Effector memory CD8-positive, alpha-beta T cell (primary cell): ENCODE data around the gene MGLL.

ENCODE experiments used
- ATAC-seq: fragments of 150-1000 bp; cut with Tn5 transposase; replicated peaks from 2 replicates; pipeline ENCODE4 v1.10.0; 2021; ENCODE audit warnings: mild to moderate bottlenecking, moderate library complexity
- DNase-seq, 3 experiments: peaks; one replicate each; pipeline ENCODE4 v3.0.0; 2021
- H3K27ac Mint-ChIP-seq, 2 donors: one replicate each; pipeline ENCODE4 v1.8.0; 2022; ENCODE audit warnings: mild to moderate bottlenecking in 2 of 2, mixed read lengths in 2 of 2, moderate library complexity in 2 of 2
- H3K27me3 Mint-ChIP-seq, 2 donors: one replicate each; pipeline ENCODE4 v1.8.0; 2022; ENCODE audit warnings: mixed read lengths in 2 of 2
- H3K36me3 Mint-ChIP-seq: one replicate; pipeline ENCODE4 v1.8.0; 2022; ENCODE audit warnings: mild to moderate bottlenecking, moderate library complexity, mixed read lengths; ENCODE audit not compliant: insufficient read depth
- H3K4me1 Mint-ChIP-seq, 2 donors: one replicate each; pipeline ENCODE4 v1.8.0; 2022; ENCODE audit warnings: low read depth in 2 of 2, mixed read lengths in 2 of 2
- H3K4me3 Mint-ChIP-seq, 2 donors: one replicate each; pipeline ENCODE4 v1.8.0; 2022; ENCODE audit warnings: mild to moderate bottlenecking in 2 of 2, mixed read lengths in 2 of 2, moderate library complexity in 2 of 2
- H3K9me3 Mint-ChIP-seq, 2 donors: one replicate each; pipeline ENCODE4 v1.8.0; 2022; ENCODE audit warnings: mixed read lengths in 2 of 2

The MGLL gene

DNA sequence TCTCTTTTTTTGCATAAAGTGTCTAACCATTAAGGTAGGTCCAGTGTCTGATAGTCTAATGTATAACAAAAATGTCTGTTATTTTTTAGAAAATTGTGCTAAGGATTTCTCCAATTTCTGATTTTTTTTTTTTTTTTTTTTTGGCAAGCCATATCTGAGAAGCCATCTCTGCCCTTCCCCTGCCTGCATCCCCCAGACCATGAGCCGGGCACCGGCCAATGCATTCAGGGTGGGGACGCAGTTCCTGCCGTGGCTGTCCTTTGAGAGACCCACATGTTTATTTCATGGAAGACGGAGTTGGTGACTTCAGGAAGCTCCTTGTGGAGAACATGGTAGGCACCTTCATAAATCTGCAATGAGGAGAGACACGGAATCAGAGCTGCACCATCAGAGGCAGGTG, 130.3 kb downstream of the MGLL start:
- DNase-seq, result no peak
- no peak for ATAC-seq
- Mint-ChIP-seq H3K4me1 (no peaks in the 10 kb centered on the region), H3K4me3 (no peak overlapping the region), H3K27me3 (peaks cover 13 to 15% of the 10 kb centered on the region in 2 donors), H3K9me3 (no peaks in the 10 kb centered on the region), H3K27ac (no peak overlapping the region), H3K36me3 (peaks cover 6% of the 10 kb centered on the region)

DNA sequence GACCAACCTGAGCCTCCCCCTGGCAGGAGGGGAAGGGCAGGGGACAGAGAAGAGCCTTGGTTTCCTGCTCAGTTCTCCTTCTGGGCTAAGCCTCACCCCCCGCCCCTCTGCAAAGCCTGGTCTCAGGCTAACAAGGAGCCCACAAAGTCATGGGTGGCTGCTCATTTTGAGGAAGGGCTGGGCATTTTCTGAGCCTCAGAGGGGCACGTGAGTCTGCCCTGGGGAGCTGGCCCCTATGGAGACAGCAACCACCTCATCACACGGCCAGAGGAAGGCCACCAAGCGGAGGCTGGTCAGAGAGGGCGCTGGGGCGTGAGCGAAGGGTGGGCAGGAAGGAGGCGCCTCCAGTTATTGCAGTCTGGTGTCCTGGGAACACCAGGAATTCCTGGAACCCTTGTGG, 130.8 kb downstream of the MGLL start:
- Mint-ChIP-seq H3K4me3 (no peak overlapping the region), H3K9me3 (no peaks in the 10 kb centered on the region), H3K27me3 (peaks cover 13 to 15% of the 10 kb centered on the region in 2 donors), H3K4me1 (no peaks in the 10 kb centered on the region), H3K27ac (no peak overlapping the region), H3K36me3 (peaks cover 6% of the 10 kb centered on the region)
- DNase-seq (no peak), ATAC-seq (no peak)

DNA sequence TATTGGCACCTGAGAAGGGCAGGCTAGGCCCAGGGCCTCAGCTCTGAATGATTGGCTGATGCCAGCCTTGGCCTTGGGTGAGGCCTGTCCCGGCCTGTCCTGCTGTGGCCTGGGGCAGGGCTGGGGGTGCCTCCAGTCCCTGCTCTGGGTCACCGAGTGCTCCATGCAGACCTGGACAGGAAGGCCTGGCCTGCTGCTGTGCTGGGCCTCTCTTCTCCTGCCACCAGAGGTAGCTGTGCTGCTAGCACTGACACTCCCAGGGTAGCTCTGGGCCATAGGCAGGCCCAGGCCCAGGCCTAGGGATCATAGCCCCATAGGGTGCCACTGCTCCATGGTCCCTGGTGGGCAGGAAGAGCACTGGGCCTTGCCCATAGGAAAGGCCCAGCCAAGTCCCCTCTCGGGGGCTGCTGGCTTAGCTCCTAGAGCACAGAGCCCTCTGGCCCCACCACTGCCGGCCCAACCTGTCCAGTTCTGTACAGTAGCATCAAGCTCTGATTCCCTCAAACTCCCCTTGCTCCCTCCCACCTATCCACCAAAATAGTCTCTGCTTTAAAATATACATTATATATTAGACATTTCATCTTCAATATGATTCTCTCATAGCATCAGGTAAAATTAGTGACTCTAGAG, 131.4 kb downstream of the MGLL start:
- H3K36me3 Mint-ChIP-seq, result peaks cover 6% of the 10 kb centered on the region
- ATAC-seq (no peak), DNase-seq (no peak)
- H3K27ac Mint-ChIP-seq, result no peak overlapping the region
- no peak overlapping the region for H3K4me3 Mint-ChIP-seq
- no peaks in the 10 kb centered on the region for H3K9me3 Mint-ChIP-seq
- peaks cover 13 to 15% of the 10 kb centered on the region in 2 donors for H3K27me3 Mint-ChIP-seq
- H3K4me1 Mint-ChIP-seq, result no peaks in the 10 kb centered on the region

DNA sequence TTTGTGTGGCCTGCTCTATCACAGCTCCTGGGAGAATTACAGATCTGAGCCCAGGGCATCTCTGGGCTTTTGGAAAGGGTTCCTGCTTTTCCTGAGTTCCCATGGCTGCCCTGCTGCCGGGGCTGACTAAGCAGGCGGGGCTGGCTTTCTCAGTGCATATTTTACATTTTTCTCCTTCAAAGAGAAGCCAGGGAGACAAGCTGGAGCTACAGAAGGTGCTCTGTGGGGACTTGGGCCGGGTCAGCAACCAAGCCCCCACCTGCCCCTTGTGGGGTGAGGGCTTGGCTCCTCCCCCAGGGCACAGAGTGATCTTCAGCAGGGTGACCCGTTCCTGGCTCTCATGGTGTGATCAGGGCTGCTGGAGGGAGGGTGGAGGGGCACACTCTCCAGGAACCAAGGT, 132.2 kb downstream of the MGLL start:
- no peaks in the 10 kb centered on the region for H3K4me1 Mint-ChIP-seq
- no peaks in the 10 kb centered on the region for H3K9me3 Mint-ChIP-seq
- peaks cover 13 to 15% of the 10 kb centered on the region in 2 donors for H3K27me3 Mint-ChIP-seq
- peaks cover 6% of the 10 kb centered on the region for H3K36me3 Mint-ChIP-seq
- H3K4me3 Mint-ChIP-seq, result no peak overlapping the region
- ATAC-seq, result no peak
- DNase-seq, result no peak
- H3K27ac Mint-ChIP-seq, result no peak overlapping the region

DNA sequence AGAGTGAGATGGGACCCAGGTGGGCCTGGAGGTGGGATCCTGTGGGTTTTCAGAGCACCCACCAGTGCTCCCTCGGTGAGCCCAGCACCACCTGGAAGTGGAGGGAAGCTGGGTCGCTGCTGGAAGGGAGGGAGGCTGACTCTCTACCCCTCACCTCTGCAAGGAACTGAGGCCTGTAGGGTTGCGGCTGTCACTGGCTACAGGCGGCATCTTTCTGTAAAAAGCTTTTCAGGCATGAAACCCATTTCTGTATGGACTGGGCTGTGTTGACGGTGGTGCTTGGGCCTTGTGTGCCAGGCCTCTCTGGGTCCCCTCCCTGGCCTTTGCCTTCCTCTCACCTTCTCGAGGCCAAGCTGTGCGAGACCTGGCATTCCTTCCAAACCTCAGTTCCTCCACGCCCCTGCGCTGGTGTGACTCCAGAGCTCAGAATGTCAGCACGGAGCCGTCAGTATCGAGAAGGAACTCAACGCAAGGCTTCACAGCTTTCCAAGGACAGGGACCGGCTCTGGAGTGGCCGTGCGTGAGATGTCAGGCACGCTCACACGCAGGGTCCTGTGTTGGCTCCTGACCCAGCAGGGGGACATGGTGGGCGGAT, 133.0 kb downstream of the MGLL start:
- ATAC-seq (no peak), DNase-seq (no peak)
- Mint-ChIP-seq H3K4me3 (no peak overlapping the region), H3K4me1 (no peaks in the 10 kb centered on the region), H3K27me3 (peaks cover 13 to 15% of the 10 kb centered on the region in 2 donors), H3K9me3 (no peaks in the 10 kb centered on the region), H3K27ac (no peak overlapping the region), H3K36me3 (peaks cover 6% of the 10 kb centered on the region)

DNA sequence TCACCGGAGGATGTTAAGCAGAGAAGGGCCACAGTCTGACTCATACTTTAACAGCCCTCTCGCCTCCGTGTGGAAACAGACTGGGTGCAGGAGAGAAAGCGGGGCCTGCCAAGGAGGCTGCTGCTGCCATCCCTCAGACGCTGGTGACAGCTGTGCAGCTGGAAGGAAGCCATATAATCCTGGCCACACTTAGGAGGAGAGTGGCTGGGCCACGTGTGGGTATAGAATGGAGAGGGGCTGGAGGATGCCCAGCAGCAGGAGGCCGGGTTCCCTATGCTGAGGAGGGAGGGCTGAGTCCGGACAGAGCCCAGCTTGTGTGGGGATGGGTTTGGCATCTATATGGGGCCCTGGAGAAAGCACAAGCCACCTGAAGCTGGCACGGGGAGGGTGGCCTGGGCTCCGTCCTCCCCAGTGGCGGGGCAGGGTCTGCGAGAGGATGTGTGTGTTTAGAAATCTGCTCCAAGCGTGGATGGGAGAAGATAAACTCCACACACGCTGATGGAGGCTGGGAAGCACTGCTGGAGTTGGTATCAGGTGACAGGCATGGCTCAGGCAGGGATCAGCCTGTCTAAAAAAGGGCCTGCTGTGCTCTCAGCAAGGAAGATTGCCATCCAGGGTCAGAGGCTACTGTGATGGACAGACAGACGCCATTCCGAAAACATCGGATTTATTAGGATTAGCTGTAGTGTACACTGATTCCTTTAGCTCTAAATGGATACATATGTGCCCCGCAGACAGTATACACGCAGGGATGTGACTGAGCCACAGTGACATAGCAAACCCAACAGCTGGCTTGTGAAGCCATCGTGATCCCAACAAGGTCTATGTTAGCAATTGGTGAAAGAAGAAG, 133.7 kb downstream of the MGLL start:
- no peaks in the 10 kb centered on the region for H3K9me3 Mint-ChIP-seq
- ATAC-seq, result no peak
- H3K4me1 Mint-ChIP-seq, result peaks cover under 1 to 2% of the 10 kb centered on the region in 2 donors
- DNase-seq, result no peak
- no peak overlapping the region for H3K4me3 Mint-ChIP-seq
- H3K27ac Mint-ChIP-seq, result no peak overlapping the region
- peaks cover 6% of the 10 kb centered on the region for H3K36me3 Mint-ChIP-seq
- peaks cover 13% of the 10 kb centered on the region in 2 donors for H3K27me3 Mint-ChIP-seq

DNA sequence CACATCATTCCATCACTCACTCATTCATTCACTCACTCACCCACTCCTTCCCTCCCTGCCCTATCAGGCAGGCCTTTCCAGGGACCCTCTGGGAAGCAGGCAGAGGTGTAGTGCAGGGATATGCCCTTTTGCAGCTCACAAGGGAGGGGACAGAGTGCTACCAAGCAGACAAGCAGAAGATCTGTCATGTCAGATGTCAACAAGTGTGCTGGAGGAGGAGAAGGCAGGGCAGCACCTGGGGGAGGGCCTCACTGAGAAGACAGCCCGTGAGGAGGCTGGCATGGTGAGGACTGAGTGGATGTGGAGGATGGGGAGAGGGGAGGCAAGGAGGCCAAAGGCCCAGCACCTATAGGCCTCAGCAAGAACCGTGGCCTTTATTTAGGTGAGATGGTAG, 134.3 kb downstream of the MGLL start:
- H3K4me1 Mint-ChIP-seq, result peaks cover 2 to 5% of the 10 kb centered on the region in 2 donors
- DNase-seq, result no peak
- no peak overlapping the region for H3K4me3 Mint-ChIP-seq
- no peak for ATAC-seq
- H3K27ac Mint-ChIP-seq, result no peak overlapping the region
- H3K36me3 Mint-ChIP-seq, result peaks cover 4% of the 10 kb centered on the region
- H3K9me3 Mint-ChIP-seq, result no peaks in the 10 kb centered on the region
- H3K27me3 Mint-ChIP-seq, result peaks cover 7% of the 10 kb centered on the region in 2 donors

DNA sequence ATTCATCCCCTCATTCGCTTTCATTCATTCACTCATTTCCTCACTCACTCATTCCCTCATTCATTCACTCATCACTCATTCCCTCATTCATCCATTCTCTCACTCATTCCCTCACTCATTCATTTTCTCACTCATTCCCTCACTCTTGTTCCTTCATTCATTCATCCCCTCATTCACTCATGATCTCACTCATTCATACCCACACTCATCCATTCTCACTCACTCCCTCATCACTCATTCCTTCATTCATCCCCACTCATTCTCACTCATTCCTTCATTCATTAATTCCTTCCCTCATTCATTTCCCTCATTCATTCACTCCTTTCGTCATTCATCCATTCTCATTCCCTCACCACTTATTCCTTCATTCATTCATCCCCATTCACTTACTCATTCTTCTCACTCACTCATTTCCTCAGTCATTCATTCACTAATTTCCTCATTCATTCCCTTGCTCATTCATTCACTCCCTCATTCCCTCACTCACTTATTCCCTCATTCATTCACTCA, 135.0 kb downstream of the MGLL start:
- no peak overlapping the region for H3K27ac Mint-ChIP-seq
- no peak for DNase-seq
- no peaks in the 10 kb centered on the region for H3K27me3 Mint-ChIP-seq
- H3K9me3 Mint-ChIP-seq, result no peaks in the 10 kb centered on the region
- no peak overlapping the region for H3K4me3 Mint-ChIP-seq
- H3K36me3 Mint-ChIP-seq, result no peaks in the 10 kb centered on the region
- peaks cover 2 to 5% of the 10 kb centered on the region in 2 donors for H3K4me1 Mint-ChIP-seq
- no peak for ATAC-seq

DNA sequence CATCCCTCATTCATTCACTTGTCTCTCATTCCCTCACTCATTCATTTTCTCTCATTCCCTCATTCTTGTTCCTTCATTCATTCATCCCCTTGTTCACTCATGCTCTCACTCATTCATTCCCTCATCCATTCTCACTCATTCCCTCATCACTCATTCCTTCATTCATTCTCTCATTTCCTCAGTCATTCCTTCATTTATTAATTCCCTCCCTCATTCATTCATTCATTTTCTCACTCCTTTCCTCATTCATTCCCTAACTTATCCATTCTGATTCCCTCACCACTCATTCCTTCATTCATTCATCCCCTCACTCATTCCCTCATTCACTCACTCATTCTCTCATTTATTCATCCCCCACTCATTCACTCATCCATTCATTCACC, 135.8 kb downstream of the MGLL start:
- DNase-seq (no peak), ATAC-seq (no peak)
- Mint-ChIP-seq H3K27me3 (no peaks in the 10 kb centered on the region), H3K27ac (no peak overlapping the region), H3K9me3 (no peaks in the 10 kb centered on the region), H3K36me3 (no peaks in the 10 kb centered on the region), H3K4me3 (no peak overlapping the region), H3K4me1 (peaks cover 2 to 5% of the 10 kb centered on the region in 2 donors)

DNA sequence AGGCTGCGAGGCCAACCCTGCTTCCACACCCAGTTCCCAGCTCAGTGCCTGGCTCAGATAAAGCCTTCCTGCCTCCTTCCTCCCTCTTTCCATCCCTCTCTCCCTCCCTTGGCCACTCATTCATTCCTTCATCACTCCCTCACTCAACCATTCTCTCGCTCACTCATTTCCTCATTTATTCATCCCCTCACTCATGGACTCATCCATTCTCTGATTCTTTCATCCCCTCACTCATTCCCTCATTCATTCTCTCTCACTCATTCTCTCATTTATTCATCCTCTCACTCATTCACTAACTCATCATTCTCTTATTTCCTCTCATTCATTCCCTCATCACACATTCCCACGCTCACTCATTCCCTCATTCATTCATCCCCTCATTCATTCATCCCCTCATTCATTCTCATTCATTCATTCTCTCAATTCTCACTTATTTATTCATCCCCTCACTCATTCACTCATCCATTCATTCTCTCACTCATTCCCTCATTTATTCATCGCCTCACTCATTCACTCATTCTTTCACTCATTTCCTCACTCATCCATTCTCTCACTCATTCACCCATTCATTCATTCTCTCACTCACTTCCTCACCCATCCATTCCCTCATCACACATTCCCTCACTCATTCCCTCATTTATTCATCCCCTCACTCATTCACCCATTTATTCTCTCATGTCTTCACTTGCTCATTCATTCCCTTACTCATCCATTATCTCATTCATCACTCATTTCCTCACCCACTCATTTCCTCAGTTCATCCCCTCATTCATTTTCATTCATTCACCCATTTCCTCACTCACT, 136.4 kb downstream of the MGLL start:
- Mint-ChIP-seq H3K4me1 (peaks cover 2 to 5% of the 10 kb centered on the region in 2 donors), H3K36me3 (no peaks in the 10 kb centered on the region), H3K27ac (no peak overlapping the region), H3K4me3 (no peak overlapping the region), H3K9me3 (no peaks in the 10 kb centered on the region), H3K27me3 (no peaks in the 10 kb centered on the region)
- ATAC-seq (no peak), DNase-seq (no peak)

DNA sequence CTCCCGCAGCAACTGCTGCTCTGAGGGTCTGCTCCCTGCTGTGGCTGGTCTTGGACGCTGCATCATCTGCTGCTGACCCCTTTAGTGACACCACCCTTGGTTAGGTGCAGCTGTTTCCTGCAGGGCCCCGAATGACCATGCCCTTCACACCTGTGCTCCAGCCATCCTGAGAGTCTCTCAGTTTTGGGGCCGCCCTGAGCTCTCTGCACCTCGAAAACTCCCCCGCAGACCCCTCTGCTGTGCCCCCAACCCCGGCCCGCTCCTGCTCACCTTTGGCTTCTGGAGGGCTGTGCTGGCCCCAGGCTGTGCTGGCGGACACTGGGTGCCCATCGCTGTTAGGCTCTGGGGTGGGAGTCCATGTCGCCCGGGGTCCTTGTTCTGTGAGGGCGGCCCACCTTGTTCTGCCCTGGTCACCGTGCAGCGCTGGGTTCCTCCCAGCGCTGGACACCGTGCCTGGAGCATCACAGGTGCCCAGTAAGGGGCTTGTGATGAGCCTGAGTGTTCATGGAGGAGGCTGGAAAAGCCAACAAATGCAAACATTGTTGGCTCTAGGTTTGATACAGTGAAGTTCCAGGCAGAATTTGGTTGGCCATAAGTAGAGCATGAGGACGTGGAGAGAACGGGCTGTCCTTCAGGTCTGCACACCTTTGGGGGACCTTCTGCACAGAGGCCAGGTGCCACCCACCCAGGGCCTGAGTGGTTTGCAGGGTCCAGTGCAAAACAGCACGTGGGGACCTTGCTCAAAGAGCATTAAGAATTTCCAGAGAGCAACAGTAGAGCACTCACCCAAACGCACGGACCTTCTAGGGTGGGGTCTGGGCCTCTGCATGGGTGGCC, 137.2 kb downstream of the MGLL start:
- Mint-ChIP-seq H3K36me3 (no peaks in the 10 kb centered on the region), H3K4me3 (no peak overlapping the region), H3K9me3 (no peaks in the 10 kb centered on the region), H3K27me3 (no peaks in the 10 kb centered on the region), H3K4me1 (peaks cover 2 to 5% of the 10 kb centered on the region in 2 donors), H3K27ac (no peak overlapping the region)
- DNase-seq (no peak), ATAC-seq (no peak)

DNA sequence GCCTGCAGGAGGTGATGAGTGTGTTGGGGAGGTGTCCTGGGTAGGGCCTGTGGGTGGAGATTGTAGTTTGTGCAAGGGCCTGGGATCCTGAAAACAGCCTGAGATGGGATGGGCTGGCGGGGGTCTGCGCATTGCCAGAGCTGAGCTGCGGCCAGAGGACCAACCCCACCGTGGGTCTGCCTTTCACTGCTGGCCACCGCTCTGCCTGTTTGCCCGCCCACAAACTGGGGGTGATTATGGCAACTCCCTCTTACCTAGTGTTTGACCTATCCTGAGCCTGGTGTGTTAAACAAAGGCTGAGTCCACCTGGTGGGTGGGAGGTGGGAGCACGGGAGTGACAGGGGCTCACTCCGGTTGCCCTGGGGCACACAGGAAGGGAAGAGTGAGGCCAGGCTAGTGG, 139.8 kb downstream of the MGLL start:
- peaks cover 8% of the 10 kb centered on the region for H3K36me3 Mint-ChIP-seq
- H3K27me3 Mint-ChIP-seq, result no peaks in the 10 kb centered on the region
- DNase-seq (no peak), ATAC-seq (no peak)
- no peak overlapping the region for H3K27ac Mint-ChIP-seq
- no peaks in the 10 kb centered on the region for H3K9me3 Mint-ChIP-seq
- peaks cover 2 to 8% of the 10 kb centered on the region in 2 donors for H3K4me1 Mint-ChIP-seq
- H3K4me3 Mint-ChIP-seq, result no peak overlapping the region
